ENCODE measurements around the gene GPBAR1. TPM values are rescaled to one million over a fixed set of nuclear protein-coding genes. Genes with fewer than 3 reads are reported as not detected.
A peak's percentile ranks its signal among the peaks of the same experiment; 100 is the strongest.

GPBAR1 gene
- polyA plus RNA-seq, 3 donors, result 26.0 to 181 (median 143) TPM

GRCh38 chr2:218282173-218282991 lies 21.6 kb downstream of the GPBAR1 start:
- intact Hi-C loops (cut with micrococcal nuclease), result no loop called here
- peaks cover 73 to 85% of the 10 kb centered on the region in 2 donors for H3K36me3 ChIP-seq (replicated peaks in 1 of 2; ENCODE audit: control insufficient read depth in 1 of 2, insufficient read depth in 2 of 2, low read length in 2 of 2)
- Mint-ChIP-seq H3K27ac (peak overlapping the region in 3 of 7 donors; percentile 25 to 43 (median 43)), H3K9me3 (peaks cover 0 to 2% (median 0%) of the 10 kb centered on the region in 7 donors), H3K4me3 (no peak overlapping the region), H3K27me3 (ENCODE audit: low read depth in 3 of 3) (peaks cover 0 to 2% (median 1%) of the 10 kb centered on the region in 3 donors), H3K4me1 (peaks cover 32% of the 10 kb centered on the region), H3K36me3 (peaks cover 58 to 87% of the 10 kb centered on the region in 2 donors)
- H3K4me2 ChIP-seq (replicated peaks; ENCODE audit: extremely low read depth, low read length, poor library complexity, severe bottlenecking), result no peak overlapping the region
- no peak overlapping the region for H2AFZ ChIP-seq (ENCODE audit: insufficient read depth, low read depth, low read length, poor library complexity, severe bottlenecking)
- H3K27ac ChIP-seq (ENCODE audit: low read depth in 1 of 2, low read length in 2 of 2), result peak overlapping the region in 1 of 2 donors; percentile 59
- H3K9ac ChIP-seq (ENCODE audit: insufficient read depth, low read length, poor library complexity, severe bottlenecking), result no peak overlapping the region
- no peak overlapping the region for H3K4me3 ChIP-seq (replicated peaks in 1 of 3; ENCODE audit: low read depth in 2 of 3, low read length in 3 of 3)
- H3K27me3 ChIP-seq (ENCODE audit: control insufficient read depth in 2 of 2, insufficient read depth in 2 of 2, low read length in 2 of 2), result no peaks in the 10 kb centered on the region
- H4K20me1 ChIP-seq (ENCODE audit: insufficient read depth, low read length), result peaks cover 93% of the 10 kb centered on the region
- peaks cover 92% of the 10 kb centered on the region for H3K79me2 ChIP-seq (ENCODE audit: insufficient read depth, low read length)
- H3K4me1 ChIP-seq (ENCODE audit: control insufficient read depth in 1 of 2, insufficient read depth in 2 of 2, low read length in 2 of 2), result peaks cover 26 to 31% of the 10 kb centered on the region in 2 donors
- 86% methylated on average over 7 of the region's 17 CpGs for WGBS (ENCODE audit: insufficient coverage)
- no peak for DNase-seq
- TF ChIP-seq CTCF (IDR thresholded peaks at IDR 0.05), result no peak
- no peaks in the 10 kb centered on the region for H3K9me3 ChIP-seq (replicated peaks in 1 of 2; ENCODE audit: control insufficient read depth in 1 of 2, insufficient read depth in 1 of 2, low read length in 2 of 2)

GRCh38 chr2:218284106-218284811 lies 23.4 kb downstream of the GPBAR1 start:
- Mint-ChIP-seq H3K36me3 (peaks cover 42 to 75% of the 10 kb centered on the region in 2 donors), H3K27me3 (ENCODE audit: low read depth in 3 of 3) (peaks cover 0 to 2% (median 1%) of the 10 kb centered on the region in 3 donors), H3K4me3 (no peak overlapping the region), H3K9me3 (peaks cover 0 to 4% (median 0%) of the 10 kb centered on the region in 7 donors), H3K27ac (peak overlapping the region in 6 of 7 donors; percentile 33 to 100 (median 39)), H3K4me1 (peaks cover 50% of the 10 kb centered on the region)
- Histone ChIP-seq H3K4me3 (replicated peaks in 1 of 3; ENCODE audit: low read depth in 2 of 3, low read length in 3 of 3) (no peak overlapping the region), H4K20me1 (ENCODE audit: insufficient read depth, low read length) (peaks cover 74% of the 10 kb centered on the region), H3K9ac (ENCODE audit: insufficient read depth, low read length, poor library complexity, severe bottlenecking) (no peak overlapping the region), H3K79me2 (ENCODE audit: insufficient read depth, low read length) (peaks cover 93% of the 10 kb centered on the region), H3K27me3 (ENCODE audit: control insufficient read depth in 2 of 2, insufficient read depth in 2 of 2, low read length in 2 of 2) (no peaks in the 10 kb centered on the region), H3K36me3 (replicated peaks in 1 of 2; ENCODE audit: control insufficient read depth in 1 of 2, insufficient read depth in 2 of 2, low read length in 2 of 2) (peaks cover 55 to 66% of the 10 kb centered on the region in 2 donors), H3K27ac (ENCODE audit: low read depth in 1 of 2, low read length in 2 of 2) (peak overlapping the region; percentile 8 to 12), H3K4me2 (replicated peaks; ENCODE audit: extremely low read depth, low read length, poor library complexity, severe bottlenecking) (no peak overlapping the region), H3K9me3 (replicated peaks in 1 of 2; ENCODE audit: control insufficient read depth in 1 of 2, insufficient read depth in 1 of 2, low read length in 2 of 2) (no peaks in the 10 kb centered on the region), H2AFZ (ENCODE audit: insufficient read depth, low read depth, low read length, poor library complexity, severe bottlenecking) (no peak overlapping the region), H3K4me1 (ENCODE audit: control insufficient read depth in 1 of 2, insufficient read depth in 2 of 2, low read length in 2 of 2) (peaks cover 44 to 50% of the 10 kb centered on the region in 2 donors)
- no peak for TF ChIP-seq CTCF (IDR thresholded peaks at IDR 0.05)
- DNase-seq, result peak in 1 of 3 donors; percentile 59
- WGBS (ENCODE audit: insufficient coverage), result 85% methylated on average over 7 of the region's 16 CpGs
- intact Hi-C loops (cut with micrococcal nuclease), result no loop called here
